Effector memory CD4-positive, alpha-beta T cell (primary cell): Measurements from ENCODE around the gene GSX2.

Source experiments
- DNase-seq, 3 donors: peaks; one replicate each; pipeline ENCODE4 v3.0.0-alpha.2; 2020
- H3K27ac ChIP-seq: 2 replicates; pipeline ENCODE4 v1.7.0; 2013; ENCODE audit warnings: mild to moderate bottlenecking, low read length, moderate library complexity; ENCODE audit not compliant: insufficient read depth, poor library complexity, severe bottlenecking
- H3K27me3 ChIP-seq: replicated peaks from 2 replicates; pipeline ENCODE4 v1.7.0; 2013; ENCODE audit warnings: mild to moderate bottlenecking, low read length; ENCODE audit not compliant: insufficient read depth, control insufficient read depth, poor library complexity, severe bottlenecking
- H3K36me3 ChIP-seq: 2 replicates; pipeline ENCODE4 v1.7.0; 2013; ENCODE audit warnings: mild to moderate bottlenecking, low read length, moderate library complexity; ENCODE audit not compliant: control insufficient read depth, insufficient read depth
- H3K4me1 ChIP-seq: 2 replicates; pipeline ENCODE4 v1.7.0; 2013; ENCODE audit warnings: low read length, mild to moderate bottlenecking; ENCODE audit not compliant: control insufficient read depth, insufficient read depth, poor library complexity, severe bottlenecking
- H3K4me3 ChIP-seq: 2 replicates; pipeline ENCODE4 v1.7.0; 2013; ENCODE audit warnings: low read length, low read depth, mild to moderate bottlenecking; ENCODE audit not compliant: insufficient read depth, poor library complexity, severe bottlenecking
- H3K9me3 ChIP-seq: 2 replicates; pipeline ENCODE4 v1.7.0; 2013; ENCODE audit warnings: mild to moderate bottlenecking, low read length, moderate library complexity; ENCODE audit not compliant: control insufficient read depth

GSX2 gene

DNA sequence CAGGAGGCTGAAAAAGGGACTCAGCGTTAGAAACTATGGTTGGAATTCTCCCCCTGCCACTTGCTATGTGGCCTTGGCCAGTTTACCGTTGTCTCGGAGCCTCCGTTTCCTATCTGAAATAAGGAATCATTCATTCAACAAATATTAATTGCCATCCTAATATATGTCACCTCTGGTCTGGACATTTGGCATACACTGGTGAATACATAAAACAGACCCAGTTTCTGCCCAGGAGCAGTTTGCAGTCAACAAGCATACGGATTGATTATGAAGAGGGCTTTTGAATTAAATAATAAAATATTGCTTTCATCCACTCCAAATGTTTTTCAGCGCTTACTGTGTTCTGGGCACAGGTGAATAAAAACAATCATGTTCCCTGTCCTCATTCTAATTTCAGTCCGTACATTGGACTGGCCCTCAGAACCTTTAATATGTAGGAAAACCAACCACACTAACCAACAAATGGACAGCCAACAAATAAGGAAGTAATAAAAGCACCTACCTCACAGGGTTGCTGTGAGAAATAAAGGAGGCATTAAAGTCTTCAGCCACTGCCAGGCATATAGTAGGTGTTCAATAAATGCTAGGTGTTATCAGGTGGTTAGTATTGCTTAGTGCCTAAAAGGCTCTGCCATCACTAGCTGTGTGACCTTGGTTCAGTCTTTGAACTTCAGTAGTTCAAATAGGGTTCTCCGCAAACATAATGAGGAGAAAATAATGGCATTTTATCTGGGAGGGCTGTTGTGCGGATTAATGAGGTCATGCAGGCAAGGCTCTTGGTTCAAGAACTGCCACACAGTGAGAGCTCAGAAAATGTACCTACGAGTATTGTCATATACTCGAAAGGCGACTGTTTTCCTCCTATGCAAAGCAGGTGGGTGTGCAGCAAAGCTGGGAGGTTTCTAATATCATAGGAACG lies 7.3 kb upstream of the GSX2 start:
- Histone ChIP-seq H3K36me3 (no peaks in the 10 kb centered on the region), H3K27me3 (peaks cover 51% of the 10 kb centered on the region), H3K9me3 (no peaks in the 10 kb centered on the region), H3K27ac (no peak overlapping the region), H3K4me1 (peaks cover 10% of the 10 kb centered on the region), H3K4me3 (peak overlapping the region; percentile 50)
- no peak for DNase-seq

DNA sequence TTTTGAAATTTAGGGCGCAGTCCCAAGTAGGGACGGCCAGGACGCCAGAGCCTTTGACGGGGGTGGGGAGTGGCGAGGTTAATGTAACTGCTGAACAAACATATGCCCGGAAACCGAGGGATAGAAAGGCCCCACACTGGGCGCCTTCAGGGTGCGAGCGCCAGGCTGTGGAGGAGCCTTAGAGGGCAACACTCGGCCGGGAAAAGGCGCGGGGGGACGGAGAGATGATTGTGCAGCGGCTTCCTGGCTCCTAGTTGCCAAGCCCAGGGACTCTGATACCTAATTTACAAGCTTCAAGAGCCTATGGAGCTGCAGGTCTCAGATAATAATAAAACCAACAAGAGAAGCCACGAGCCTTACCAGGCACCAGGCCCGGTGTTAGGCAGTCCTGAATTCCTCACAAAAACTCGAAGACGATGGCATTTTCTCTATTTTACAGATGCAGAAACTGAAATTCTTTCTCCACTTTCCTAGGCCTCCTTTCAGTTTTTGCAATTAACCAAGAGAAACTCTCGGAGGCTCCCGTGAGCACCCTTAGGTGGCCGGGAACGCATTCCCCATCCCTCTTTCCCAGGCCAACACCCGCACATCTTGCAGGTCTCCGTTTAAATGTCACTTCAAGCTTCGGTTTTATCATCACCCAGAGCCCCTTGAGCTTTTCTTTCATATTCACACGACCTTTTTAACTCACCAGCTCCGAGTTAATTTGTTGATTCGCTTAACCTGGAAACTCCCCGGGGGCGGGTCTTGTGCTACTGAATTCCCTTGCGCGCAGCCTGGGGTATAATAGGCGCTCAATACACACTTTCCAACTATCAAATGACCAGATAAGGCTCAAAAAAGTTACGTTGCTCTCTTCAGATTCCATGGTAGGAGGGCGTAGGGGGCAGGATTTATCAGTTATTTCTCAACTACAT lies 6.4 kb upstream of the GSX2 start:
- Histone ChIP-seq H3K27me3 (peaks cover 59% of the 10 kb centered on the region), H3K36me3 (no peaks in the 10 kb centered on the region), H3K27ac (no peak overlapping the region), H3K9me3 (no peaks in the 10 kb centered on the region), H3K4me1 (peaks cover 10% of the 10 kb centered on the region), H3K4me3 (no peak overlapping the region)
- no peak for DNase-seq

DNA sequence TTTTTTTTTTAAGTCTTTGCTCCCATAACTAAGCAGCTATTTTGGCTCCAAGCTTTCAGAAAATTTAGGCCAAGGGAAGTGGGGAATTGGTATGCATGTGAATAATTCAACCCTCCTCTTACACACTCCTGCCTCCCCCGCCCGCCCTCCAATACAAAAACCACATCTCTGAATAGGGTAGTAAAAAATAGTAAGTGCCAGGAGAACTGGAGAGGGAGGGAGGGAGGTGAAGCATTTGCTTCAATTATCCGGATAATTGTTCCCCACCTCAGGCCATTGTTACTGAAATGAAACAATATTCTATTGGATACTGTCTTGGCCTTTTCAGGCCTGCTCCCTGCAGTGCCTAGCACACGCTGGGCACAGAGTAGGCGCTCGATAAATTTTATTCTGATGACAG lies 5.5 kb upstream of the GSX2 start:
- peaks cover 16% of the 10 kb centered on the region for H3K4me1 ChIP-seq
- peaks cover 68% of the 10 kb centered on the region for H3K27me3 ChIP-seq
- no peak for DNase-seq
- H3K9me3 ChIP-seq = no peaks in the 10 kb centered on the region
- no peaks in the 10 kb centered on the region for H3K36me3 ChIP-seq
- H3K27ac ChIP-seq = no peak overlapping the region
- H3K4me3 ChIP-seq = no peak overlapping the region

DNA sequence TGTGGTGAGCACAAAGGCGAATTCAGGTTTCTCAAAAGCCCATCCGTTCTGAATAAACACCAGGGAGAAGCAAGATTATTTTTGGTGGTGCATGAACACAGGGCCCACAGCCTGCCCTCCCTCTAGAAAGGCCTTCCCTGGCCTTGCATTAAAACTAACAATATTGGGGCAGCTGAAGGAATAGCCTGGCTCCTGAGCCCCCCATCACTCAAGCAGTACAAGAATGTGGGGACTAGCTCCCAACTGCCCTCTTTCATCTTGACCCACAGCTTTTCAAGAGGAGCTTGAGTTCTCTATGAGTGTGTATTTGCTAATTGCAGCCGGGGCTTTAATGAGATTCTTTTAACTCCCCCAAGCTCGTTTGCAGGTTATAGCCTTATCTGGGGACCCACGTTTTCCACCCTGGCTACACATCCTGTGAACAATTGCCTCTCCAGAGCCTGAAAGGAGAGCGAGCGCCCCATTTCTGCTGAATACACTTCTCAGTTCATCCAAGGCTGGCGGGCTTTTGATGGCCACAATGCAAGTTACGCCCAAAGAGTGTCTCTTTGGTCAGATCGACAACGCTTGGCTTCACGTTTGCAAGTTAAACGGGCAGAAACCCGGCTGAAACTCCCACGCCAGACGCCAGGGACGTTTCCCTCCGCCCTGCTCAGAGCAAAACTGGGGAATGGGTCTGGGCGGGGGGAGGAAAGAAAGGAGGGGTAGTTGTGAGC lies 4.7 kb upstream of the GSX2 start:
- Histone ChIP-seq H3K36me3 (no peaks in the 10 kb centered on the region), H3K27me3 (peaks cover 76% of the 10 kb centered on the region), H3K27ac (no peak overlapping the region), H3K4me1 (peaks cover 24% of the 10 kb centered on the region), H3K9me3 (no peaks in the 10 kb centered on the region), H3K4me3 (no peak overlapping the region)
- no peak for DNase-seq

DNA sequence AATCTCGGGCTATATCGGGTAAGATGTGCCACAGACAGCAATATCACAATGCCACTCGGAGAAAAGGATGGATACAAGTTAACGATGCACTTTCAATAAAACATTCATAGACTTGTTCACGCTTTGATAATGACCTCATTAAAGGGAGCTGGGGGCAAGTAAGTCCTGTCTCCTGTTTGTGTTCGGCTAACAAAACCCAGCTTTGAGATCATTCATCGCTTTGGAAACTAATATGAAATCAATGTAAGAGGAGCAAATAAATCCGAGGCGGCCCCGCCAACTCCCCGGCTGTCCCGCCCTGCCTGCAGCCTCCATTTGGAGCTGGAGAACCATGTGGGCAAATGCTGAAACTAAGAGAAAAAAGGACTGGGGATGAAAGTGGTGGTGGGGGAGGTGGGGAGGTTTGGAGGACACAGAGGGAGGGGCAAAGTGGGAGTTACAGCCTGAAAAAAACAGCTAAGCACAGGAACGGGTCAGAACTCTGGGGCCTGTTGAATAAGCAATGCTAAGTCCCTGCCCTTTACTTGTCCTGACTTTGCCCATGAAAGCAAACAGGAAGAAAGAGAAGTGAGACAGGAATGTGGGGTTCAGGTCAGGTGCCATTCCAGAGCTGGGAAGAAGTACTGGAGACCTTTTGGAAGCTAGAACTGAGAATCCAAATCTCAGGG lies 3.5 kb upstream of the GSX2 start:
- no peak for DNase-seq
- Histone ChIP-seq H3K27ac (no peak overlapping the region), H3K9me3 (no peaks in the 10 kb centered on the region), H3K4me1 (peaks cover 28% of the 10 kb centered on the region), H3K4me3 (no peak overlapping the region), H3K27me3 (peaks cover 87% of the 10 kb centered on the region), H3K36me3 (no peaks in the 10 kb centered on the region)

DNA sequence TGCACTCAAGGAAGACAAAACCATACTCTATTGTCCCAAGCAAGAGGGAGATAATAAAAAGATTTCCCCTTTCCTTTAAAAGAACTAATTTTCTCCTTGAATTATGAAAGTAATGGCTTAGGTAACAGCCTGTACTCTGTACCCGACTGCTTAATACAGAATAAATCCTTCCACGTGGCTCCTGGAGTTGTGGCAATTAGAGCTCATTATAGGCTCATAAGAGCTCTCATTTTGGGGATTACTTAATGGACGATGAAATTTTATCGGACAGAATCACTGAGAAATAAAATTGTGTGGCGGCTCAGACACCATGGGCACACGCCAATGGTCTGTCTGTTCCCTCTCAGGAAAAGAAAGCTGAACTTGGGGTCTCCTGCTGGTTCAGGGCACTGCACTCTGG lies 2.8 kb upstream of the GSX2 start:
- no peaks in the 10 kb centered on the region for H3K36me3 ChIP-seq
- peaks cover 92% of the 10 kb centered on the region for H3K27me3 ChIP-seq
- no peaks in the 10 kb centered on the region for H3K9me3 ChIP-seq
- no peak overlapping the region for H3K27ac ChIP-seq
- no peak for DNase-seq
- H3K4me1 ChIP-seq = peaks cover 26% of the 10 kb centered on the region
- no peak overlapping the region for H3K4me3 ChIP-seq

DNA sequence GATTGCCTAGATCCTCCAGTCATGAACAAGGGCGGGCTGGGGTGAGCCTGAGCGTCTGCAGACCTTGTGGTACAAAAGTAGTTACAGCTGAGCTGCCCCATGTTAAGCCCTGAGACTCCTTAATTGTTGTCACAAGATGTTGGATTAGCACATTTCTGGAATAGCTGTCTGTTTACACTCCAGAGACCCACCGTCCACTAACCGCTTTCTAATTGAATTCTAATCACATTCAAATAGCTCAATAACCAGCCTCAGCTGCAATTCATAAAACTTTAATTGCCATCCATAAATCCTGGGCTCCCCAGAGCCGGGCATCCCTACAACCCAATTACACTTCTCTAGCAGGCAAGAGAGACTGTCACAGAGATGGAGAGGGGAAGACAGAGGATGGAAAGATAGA lies 1.6 kb upstream of the GSX2 start:
- H3K9me3 ChIP-seq = no peaks in the 10 kb centered on the region
- no peaks in the 10 kb centered on the region for H3K36me3 ChIP-seq
- H3K27ac ChIP-seq = no peak overlapping the region
- H3K4me1 ChIP-seq = peaks cover 26% of the 10 kb centered on the region
- no peak overlapping the region for H3K4me3 ChIP-seq
- DNase-seq = no peak
- peaks cover 90% of the 10 kb centered on the region for H3K27me3 ChIP-seq

DNA sequence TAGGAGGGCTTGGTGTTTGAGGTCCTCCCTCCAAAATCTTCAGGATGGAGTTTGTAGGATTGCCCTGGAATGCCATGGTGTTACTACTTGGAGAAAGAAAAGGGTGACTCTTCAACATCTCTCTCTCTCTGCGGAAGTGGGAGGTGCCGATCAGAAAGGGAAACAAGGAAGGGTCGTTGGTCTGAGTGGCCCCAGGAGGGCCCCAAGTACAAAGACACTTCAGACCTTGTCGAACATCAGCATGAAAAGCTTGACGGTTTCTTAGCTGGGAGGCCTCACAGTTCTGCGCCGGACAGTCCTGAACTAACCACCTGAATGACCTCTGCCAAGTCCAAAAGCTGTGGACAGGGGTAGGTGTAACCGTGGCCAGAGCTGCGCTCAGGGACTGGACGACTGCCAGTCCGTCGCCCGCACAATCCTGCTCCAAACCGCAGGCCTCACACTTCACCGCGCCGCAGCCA lies 646 bp upstream of the GSX2 start:
- H3K4me1 ChIP-seq = peaks cover 26% of the 10 kb centered on the region
- H3K27ac ChIP-seq = no peak overlapping the region
- DNase-seq = no peak
- peaks cover 85% of the 10 kb centered on the region for H3K27me3 ChIP-seq
- no peaks in the 10 kb centered on the region for H3K36me3 ChIP-seq
- peak overlapping the region; percentile 33 for H3K4me3 ChIP-seq
- H3K9me3 ChIP-seq = no peaks in the 10 kb centered on the region

DNA sequence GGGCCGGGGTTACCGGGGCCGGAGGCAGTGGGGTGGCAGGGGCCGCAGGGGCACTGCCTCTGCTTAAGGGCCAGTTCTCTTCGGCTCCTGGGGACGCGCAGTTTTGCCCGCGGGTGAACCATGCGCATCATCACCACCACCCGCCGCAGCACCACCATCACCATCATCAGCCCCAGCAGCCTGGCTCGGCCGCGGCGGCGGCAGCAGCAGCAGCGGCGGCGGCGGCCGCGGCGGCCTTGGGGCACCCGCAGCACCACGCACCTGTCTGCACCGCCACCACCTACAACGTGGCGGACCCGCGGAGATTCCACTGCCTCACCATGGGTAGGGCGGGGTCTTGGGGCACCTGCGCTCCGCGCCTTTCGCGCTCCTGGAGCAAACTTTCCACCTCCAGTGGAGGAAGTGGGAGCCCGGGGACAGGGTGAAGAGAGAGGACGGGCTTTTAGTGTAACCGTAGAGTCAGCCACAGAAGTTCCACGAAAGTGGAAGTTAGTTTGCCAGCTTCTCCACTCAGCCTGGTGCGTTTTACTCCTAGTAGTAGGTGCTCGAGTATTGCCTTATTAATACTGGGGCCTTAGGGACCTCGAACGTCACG lies 729 bp downstream of the GSX2 start:
- peak overlapping the region; percentile 33 for H3K4me3 ChIP-seq
- no peak overlapping the region for H3K27ac ChIP-seq
- H3K9me3 ChIP-seq = no peaks in the 10 kb centered on the region
- DNase-seq = no peak
- H3K4me1 ChIP-seq = peaks cover 26% of the 10 kb centered on the region
- peaks cover 76% of the 10 kb centered on the region for H3K27me3 ChIP-seq
- no peaks in the 10 kb centered on the region for H3K36me3 ChIP-seq
